K562 (cell line): ENCODE measurements around the gene PUSL1. TPM values are rescaled to one million over a fixed set of nuclear protein-coding genes. Genes with fewer than 3 reads are reported as not detected.

Source experiments
- CBX3 ChIP-seq, 2 experiments: IDR thresholded peaks; 1 replicate in 1 of 2; 2 replicates in 1 of 2; pipeline ENCODE4 v1.6.1; 2012; ENCODE audit warnings: inconsistent platforms in 2 of 2, low read length in 2 of 2, borderline replicate concordance in 1 of 2, control low read depth in 1 of 2
- EP300 ChIP-seq: IDR thresholded peaks from 2 replicates; pipeline ENCODE4 v1.6.1; 2012; ENCODE audit warnings: low read length, improper control_type of control experiment
- HMGN3 ChIP-seq: IDR thresholded peaks from 2 replicates; pipeline ENCODE4 v1.6.1; 2011; ENCODE audit warnings: borderline replicate concordance, low read depth, mild to moderate bottlenecking, mixed read lengths, low read length; ENCODE audit not compliant: insufficient read length; ENCODE audit errors: extremely low read depth
- KLF10 ChIP-seq: fragments of 250-450 bp; sonication (Bioruptor Pico); IDR thresholded peaks from 2 replicates; pipeline ENCODE4 v1.6.1; 2021; ENCODE audit warnings: matching md5 sums
- KLF16 ChIP-seq: IDR thresholded peaks from 2 replicates; pipeline ENCODE4 v1.6.1; 2016; ENCODE audit warnings: antibody characterized with exemption
- MCM3 ChIP-seq: fragments of 450-650 bp; IDR thresholded peaks from 2 replicates; pipeline ENCODE4 v1.6.1; 2016
- MTA2 ChIP-seq: fragments of 450-650 bp; IDR thresholded peaks from 2 replicates; pipeline ENCODE4 v1.6.1; 2016; ENCODE audit warnings: low read depth
- NR3C1 ChIP-seq: sonication (generic); formaldehyde crosslinking; IDR thresholded peaks from 2 replicates; pipeline ENCODE4 v1.8.1; 2022; ENCODE audit warnings: missing genetic modification reagents
- NUFIP1 ChIP-seq: fragments of 450-650 bp; IDR thresholded peaks from 2 replicates; pipeline ENCODE4 v1.6.1; 2018; ENCODE audit not compliant: partially characterized antibody
- PML ChIP-seq: IDR thresholded peaks from 2 replicates; pipeline ENCODE4 v1.6.1; 2012; ENCODE audit warnings: low read length, inconsistent platforms
- RHOXF2B ChIP-seq: fragments of 250-450 bp; sonication (Bioruptor Pico); conservative IDR thresholded peaks from 2 replicates; pipeline ENCODE4 v1.5.1; 2021
- STAT5B ChIP-seq: fragments of 250-450 bp; sonication (Bioruptor Pico); IDR thresholded peaks from 2 replicates; pipeline ENCODE4 v1.8.0; 2021; ENCODE audit warnings: mild to moderate bottlenecking, inconsistent platforms
- TFAM ChIP-seq: fragments of 250-450 bp; sonication (Bioruptor Pico); conservative IDR thresholded peaks from 2 replicates; pipeline ENCODE4 v1.5.0; 2021; ENCODE audit warnings: mild to moderate bottlenecking, moderate library complexity
- THRAP3 ChIP-seq: fragments of 450-650 bp; IDR thresholded peaks from 2 replicates; pipeline ENCODE4 v1.6.1; 2016; ENCODE audit warnings: mild to moderate bottlenecking, inconsistent platforms, borderline replicate concordance
- TRIM24 ChIP-seq, 2 experiments: fragments of 450-650 bp; IDR thresholded peaks; 2 replicates each; pipeline ENCODE4 v1.6.1; 2016
- TRIM25 ChIP-seq: fragments of 450-650 bp; IDR thresholded peaks from 2 replicates; pipeline ENCODE4 v1.7.0; 2016; ENCODE audit warnings: borderline replicate concordance
- YY1 ChIP-seq, 3 experiments: IDR thresholded peaks; 2 replicates each; pipeline ENCODE4 v1.6.1; 2011; ENCODE audit warnings: low read length in 2 of 3, mild to moderate bottlenecking in 2 of 3, moderate library complexity in 2 of 3, borderline replicate concordance in 1 of 3, control low read depth in 1 of 3, low read depth in 1 of 3; ENCODE audit not compliant: insufficient read depth in 3 of 3, insufficient replicate concordance in 2 of 3, control insufficient read depth in 1 of 3, insufficient read length in 1 of 3; ENCODE audit errors: extremely low read depth in 1 of 3
- ZNF212 ChIP-seq: fragments of 450-650 bp; formaldehyde crosslinking; IDR thresholded peaks from 2 replicates; pipeline ENCODE4 v1.4.0; 2020; ENCODE audit warnings: mild to moderate bottlenecking
- polyA plus RNA-seq, 8 experiments: library from polyadenylated mRNA; depleted of rRNA in 4 of 8; stranded (reverse) in 5 of 8; unstranded in 3 of 8; fragments of >200 nt; fragmentation: Nextera tagmentation in 2 of 8; fragmentation: Illumina TruSeq in 1 of 8; extraction: Ambion mirVana in 2 of 8; extraction: Trizol in 1 of 8; gene quantifications; 2 replicates each; pipeline versions ENCODE4 v1.2.1 to v1.2.3, GENCODE V29; 2011 to 2014; ENCODE audit warnings: inconsistent platforms in 1 of 8, missing spikeins in 1 of 8
- total RNA-seq, 7 experiments: library from RNA; depleted of rRNA in 6 of 7; stranded (reverse); fragments of >200 nt in 6 of 7; fragmentation: Illumina TruSeq in 2 of 7; extraction: Trizol in 2 of 7; gene quantifications; 2 replicates each; pipeline versions ENCODE4 v1.2.1 to v1.2.3, GENCODE V29; 2011 to 2021; ENCODE audit warnings: low replicate concordance in 1 of 7
- TF ChIP-seq, protein P1 (sequence below): sonication (generic); formaldehyde crosslinking; IDR thresholded peaks from 2 replicates; pipeline ENCODE4 v1.8.1; 2023; ENCODE audit warnings: mild to moderate bottlenecking, missing genetic modification reagents
- TF ChIP-seq, protein P2 (sequence below): fragments of 450-650 bp; IDR thresholded peaks from 2 replicates; pipeline ENCODE4 v1.6.1; 2018; ENCODE audit not compliant: partially characterized antibody

The PUSL1 gene
- total and polyA plus RNA-seq, 9 of the 15 experiments (the other 6 are each of a cell fraction or from before 2014, with no cell fraction given), result 0.62 to 86.9 (median 13.6) TPM

DNA sequence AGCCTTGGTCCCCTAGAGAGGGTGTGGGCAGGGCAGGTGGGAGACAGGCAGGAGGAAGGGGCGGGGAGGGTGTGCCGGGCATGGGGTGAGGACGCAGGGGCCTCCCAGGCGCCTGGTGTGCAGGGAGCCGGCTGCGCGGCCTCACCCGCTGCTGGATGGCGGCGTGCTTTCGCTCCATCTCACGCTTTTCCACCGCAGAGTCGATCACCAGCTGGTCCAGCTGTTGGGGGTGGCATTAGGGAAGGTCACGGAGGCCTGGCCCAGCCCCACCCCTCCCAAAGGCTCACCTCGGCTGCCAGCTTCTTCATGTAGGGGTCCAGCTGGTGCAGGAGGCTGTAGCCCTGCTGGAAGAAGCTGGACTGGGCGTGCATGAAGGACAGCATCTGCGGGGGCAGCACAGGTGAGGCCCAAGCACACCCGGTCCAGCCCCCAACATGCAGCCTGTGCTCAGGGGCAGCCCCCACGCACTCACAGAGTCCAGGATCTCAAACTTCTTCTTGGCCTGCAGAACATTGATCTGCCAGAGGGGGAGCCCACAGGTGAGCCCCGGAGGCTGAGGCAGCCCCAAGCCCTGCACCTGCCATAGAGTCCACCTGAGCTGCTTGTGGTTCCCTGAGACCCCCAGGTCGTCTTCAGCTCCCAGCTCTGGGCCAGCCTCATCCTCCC is 8.6 kb upstream of the PUSL1 start (continued):
- TF ChIP-seq TRIM25 (no peak), YY1 (IDR thresholded peaks at IDR 0.05; ENCODE audit: borderline replicate concordance in 1 of 3, control insufficient read depth in 1 of 3, extremely low read depth in 1 of 3, insufficient read depth in 3 of 3, insufficient read length in 1 of 3, insufficient replicate concordance in 2 of 3, low read depth in 1 of 3, low read length in 2 of 3) (no peak), HMGN3 (peak; percentile 46), PML (no peak), NUFIP1 (no peak), STAT5B (CRISPR knock-in tag) (no peak), RHOXF2B (no peak), TRIM24 (IDR thresholded peaks at IDR 0.05) (no peak), KLF10 (CRISPR knock-in tag) (no peak), NR3C1 (no peak), ZNF212 (CRISPR knock-in tag) (no peak), MCM3 (no peak), EP300 (no peak), THRAP3 (no peak), MTA2 (no peak), TFAM (no peak), KLF16 (no peak), CBX3 (IDR thresholded peaks at IDR 0.05; ENCODE audit: borderline replicate concordance in 1 of 2, low read length in 2 of 2) (no peak)
- TF ChIP-seq, protein P1, sequence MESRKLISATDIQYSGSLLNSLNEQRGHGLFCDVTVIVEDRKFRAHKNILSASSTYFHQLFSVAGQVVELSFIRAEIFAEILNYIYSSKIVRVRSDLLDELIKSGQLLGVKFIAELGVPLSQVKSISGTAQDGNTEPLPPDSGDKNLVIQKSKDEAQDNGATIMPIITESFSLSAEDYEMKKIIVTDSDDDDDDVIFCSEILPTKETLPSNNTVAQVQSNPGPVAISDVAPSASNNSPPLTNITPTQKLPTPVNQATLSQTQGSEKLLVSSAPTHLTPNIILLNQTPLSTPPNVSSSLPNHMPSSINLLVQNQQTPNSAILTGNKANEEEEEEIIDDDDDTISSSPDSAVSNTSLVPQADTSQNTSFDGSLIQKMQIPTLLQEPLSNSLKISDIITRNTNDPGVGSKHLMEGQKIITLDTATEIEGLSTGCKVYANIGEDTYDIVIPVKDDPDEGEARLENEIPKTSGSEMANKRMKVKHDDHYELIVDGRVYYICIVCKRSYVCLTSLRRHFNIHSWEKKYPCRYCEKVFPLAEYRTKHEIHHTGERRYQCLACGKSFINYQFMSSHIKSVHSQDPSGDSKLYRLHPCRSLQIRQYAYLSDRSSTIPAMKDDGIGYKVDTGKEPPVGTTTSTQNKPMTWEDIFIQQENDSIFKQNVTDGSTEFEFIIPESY (CRISPR knock-in tag), result peak; percentile 43; the same call in 1 of the 2 replicates
- TF ChIP-seq, protein P2, sequence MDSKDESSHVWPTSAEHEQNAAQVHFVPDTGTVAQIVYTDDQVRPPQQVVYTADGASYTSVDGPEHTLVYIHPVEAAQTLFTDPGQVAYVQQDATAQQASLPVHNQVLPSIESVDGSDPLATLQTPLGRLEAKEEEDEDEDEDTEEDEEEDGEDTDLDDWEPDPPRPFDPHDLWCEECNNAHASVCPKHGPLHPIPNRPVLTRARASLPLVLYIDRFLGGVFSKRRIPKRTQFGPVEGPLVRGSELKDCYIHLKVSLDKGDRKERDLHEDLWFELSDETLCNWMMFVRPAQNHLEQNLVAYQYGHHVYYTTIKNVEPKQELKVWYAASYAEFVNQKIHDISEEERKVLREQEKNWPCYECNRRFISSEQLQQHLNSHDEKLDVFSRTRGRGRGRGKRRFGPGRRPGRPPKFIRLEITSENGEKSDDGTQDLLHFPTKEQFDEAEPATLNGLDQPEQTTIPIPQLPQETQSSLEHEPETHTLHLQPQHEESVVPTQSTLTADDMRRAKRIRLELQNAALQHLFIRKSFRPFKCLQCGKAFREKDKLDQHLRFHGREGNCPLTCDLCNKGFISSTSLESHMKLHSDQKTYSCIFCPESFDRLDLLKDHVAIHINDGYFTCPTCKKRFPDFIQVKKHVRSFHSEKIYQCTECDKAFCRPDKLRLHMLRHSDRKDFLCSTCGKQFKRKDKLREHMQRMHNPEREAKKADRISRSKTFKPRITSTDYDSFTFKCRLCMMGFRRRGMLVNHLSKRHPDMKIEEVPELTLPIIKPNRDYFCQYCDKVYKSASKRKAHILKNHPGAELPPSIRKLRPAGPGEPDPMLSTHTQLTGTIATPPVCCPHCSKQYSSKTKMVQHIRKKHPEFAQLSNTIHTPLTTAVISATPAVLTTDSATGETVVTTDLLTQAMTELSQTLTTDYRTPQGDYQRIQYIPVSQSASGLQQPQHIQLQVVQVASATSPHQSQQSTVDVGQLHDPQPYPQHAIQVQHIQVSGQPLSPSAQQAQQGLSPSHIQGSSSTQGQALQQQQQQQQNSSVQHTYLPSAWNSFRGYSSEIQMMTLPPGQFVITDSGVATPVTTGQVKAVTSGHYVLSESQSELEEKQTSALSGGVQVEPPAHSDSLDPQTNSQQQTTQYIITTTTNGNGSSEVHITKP, result peak; percentile 78
